A549 (cell line): ENCODE data around the gene MON2. TPM values are rescaled to one million over a fixed set of nuclear protein-coding genes. Genes with fewer than 3 reads are reported as not detected.
A peak's percentile ranks its signal among the peaks of the same experiment; 100 is the strongest.
"Not testable (repeated sequence)": the region's sequence is repeated elsewhere in the genome, so short reads cannot be mapped to it uniquely, and the experiment has no call there.

Source experiments
- ATAC-seq, 2 experiments: fragments of 200-7000 bp in 1 of 2; fragments of >200 bp in 1 of 2; cut with Nextera tagmentation in 1 of 2; cut with Tn5 transposase in 1 of 2; 3 replicates each; pipeline versions ENCODE4 v1.8.0 to v1.9.1; 2018 to 2020; ENCODE audit warnings: mild to moderate bottlenecking in 1 of 2, moderate library complexity in 1 of 2
- CTCF ChIA-PET: fragments of 300-600 bp; sonication (Branson Sonifier 250); formaldehyde crosslinking; extraction: SDS; loops from one replicate; lab custom pipeline; 2021; ENCODE audit warnings: antibody characterized with exemption, inconsistent platforms; lab: Yijun Ruan, JAX
- POLR2A ChIA-PET: fragments of 350-600 bp; formaldehyde crosslinking; extraction: SDS; loops from one replicate; lab custom pipeline; 2021; ENCODE audit warnings: antibody characterized with exemption, inconsistent platforms; lab: Yijun Ruan, JAX
- DNase-seq, 2 experiments: peaks; one replicate each; pipeline versions ENCODE4 v3.0.0 to v3.0.0-alpha.2; 2011 to 2016; ENCODE audit warnings: low read depth in 1 of 2, low spot score in 1 of 2
- FAIRE-seq: peaks from 2 replicates; lab custom pipeline; 2011; peaks lifted over from hg19 to GRCh38; lab: Jason Lieb, UNC
- H3K27ac ChIP-seq, 2 experiments: fragments of >200 bp; sonication (Bioruptor Twin); formaldehyde crosslinking; 3 replicates each; pipeline ENCODE4 v1.5.1; 2016 to 2017
- H3K4me1 ChIP-seq: fragments of >200 bp; sonication (Bioruptor Twin); formaldehyde crosslinking; 3 replicates; pipeline ENCODE4 v1.6.1; 2016
- H3K4me2 ChIP-seq: fragments of >200 bp; sonication (Bioruptor Twin); formaldehyde crosslinking; 3 replicates; pipeline ENCODE4 v1.6.1; 2016
- H3K4me3 ChIP-seq: fragments of >200 bp; sonication (Bioruptor Twin); formaldehyde crosslinking; 3 replicates; pipeline ENCODE4 v1.5.1; 2016
- H3K9me3 ChIP-seq: fragments of >200 bp; sonication (Bioruptor Twin); formaldehyde crosslinking; 3 replicates; pipeline ENCODE4 v1.6.1; 2016
- CBX8 ChIP-seq: fragments of 200-600 bp; sonication (generic); IDR thresholded peaks from 2 replicates; pipeline ENCODE4 v1.6.1; 2016
- ELK1 ChIP-seq: fragments of 150-350 bp; IDR thresholded peaks from 2 replicates; pipeline ENCODE4 v1.6.1; 2014; ENCODE audit warnings: low read depth, mild to moderate bottlenecking, low read length
- EP300 ChIP-seq, 2 experiments: fragments of >200 bp; sonication (Bioruptor Twin); formaldehyde crosslinking; IDR thresholded peaks; 2 replicates in 1 of 2; 3 replicates in 1 of 2; pipeline ENCODE4 v1.6.1; 2016 to 2017
- ESRRA ChIP-seq: fragments of 150-350 bp; IDR thresholded peaks from 2 replicates; pipeline ENCODE4 v1.6.1; 2014; ENCODE audit warnings: mild to moderate bottlenecking, low read length, borderline replicate concordance
- FOXS1 ChIP-seq: fragments of 250-450 bp; sonication (Bioruptor Pico); IDR thresholded peaks from 2 replicates; pipeline ENCODE4 v1.5.0; 2020; ENCODE audit warnings: mild to moderate bottlenecking, moderate library complexity
- HES2 ChIP-seq: fragments of >200 bp; sonication (Bioruptor Twin); formaldehyde crosslinking; IDR thresholded peaks from 2 replicates; pipeline ENCODE4 v1.6.1; 2016
- KDM1A ChIP-seq: fragments of 200-600 bp; sonication (generic); IDR thresholded peaks from 2 replicates; pipeline ENCODE4 v1.6.1; 2016; ENCODE audit warnings: low read depth, mild to moderate bottlenecking
- MAZ ChIP-seq: fragments of 150-350 bp; IDR thresholded peaks from 2 replicates; pipeline ENCODE4 v1.6.1; 2014; ENCODE audit warnings: antibody characterized with exemption, low read depth, low read length, borderline replicate concordance
- MYC ChIP-seq: IDR thresholded peaks from 2 replicates; pipeline ENCODE4 v1.6.1; 2012; ENCODE audit warnings: mild to moderate bottlenecking, inconsistent platforms, low read length, improper control_type of control experiment, borderline replicate concordance
- PHF8 ChIP-seq: fragments of 200-600 bp; sonication (generic); IDR thresholded peaks from 2 replicates; pipeline ENCODE4 v1.6.1; 2016; ENCODE audit warnings: low read depth, mild to moderate bottlenecking, antibody characterized with exemption, moderate library complexity, borderline replicate concordance
- RCOR1 ChIP-seq: fragments of 150-350 bp; IDR thresholded peaks from 2 replicates; pipeline ENCODE4 v1.6.1; 2014; ENCODE audit warnings: antibody characterized with exemption, low read length, low read depth
- RFX5 ChIP-seq: fragments of 450-650 bp; IDR thresholded peaks from 2 replicates; pipeline ENCODE4 v1.7.1; 2014; ENCODE audit warnings: antibody characterized with exemption, mild to moderate bottlenecking, moderate library complexity
- RNF2 ChIP-seq: fragments of 200-600 bp; sonication (generic); IDR thresholded peaks from 2 replicates; pipeline ENCODE4 v1.6.1; 2016; ENCODE audit warnings: low read depth, mild to moderate bottlenecking, antibody characterized with exemption, moderate library complexity, borderline replicate concordance
- SREBF2 ChIP-seq: fragments of 450-650 bp; IDR thresholded peaks from 2 replicates; pipeline ENCODE4 v1.6.1; 2014; ENCODE audit warnings: mild to moderate bottlenecking, moderate library complexity
- WGBS: methylation state at CpG from one replicate; pipeline ENCODE4 v1.1.6; 2017; ENCODE audit errors: missing lambda C conversion rate; 5-methylcytosine and 5-hydroxymethylcytosine counted together
- polyA plus RNA-seq, 4 experiments: library from polyadenylated mRNA; depleted of rRNA in 3 of 4; stranded (reverse); fragments of >200 nt; fragmentation: RNase III in 1 of 4; extraction: RNeasy Plus Mini Kit Qiagen cat#74134 plus additional on column Dnase treatment in 1 of 4; gene quantifications; 2 replicates in 3 of 4; 3 replicates in 1 of 4; pipeline ENCODE4 v1.2.3, GENCODE V29; 2011 to 2017
- TF ChIP-seq, protein P1 (sequence below): IDR thresholded peaks from 2 replicates; pipeline ENCODE4 v1.6.1; 2012
- TF ChIP-seq, protein P2 (sequence below): fragments of 450-650 bp; IDR thresholded peaks from 2 replicates; pipeline ENCODE4 v1.6.1; 2014; ENCODE audit warnings: antibody characterized with exemption

The MON2 gene
- polyA plus RNA-seq, 2 of the 4 experiments (the other 2 are of a cell fraction) = 17.1 to 27.7 TPM

- ATAC-seq (no peak), FAIRE-seq (peak; percentile 13), DNase-seq (no peak)
- TF ChIP-seq FOXS1 (CRISPR knock-in tag) = no peak
- no peak for TF ChIP-seq MAZ
- Histone ChIP-seq H3K27ac (no peak overlapping the region), H3K4me1 (no peaks in the 10 kb centered on the region), H3K4me3 (no peak overlapping the region), H3K9me3 (no peaks in the 10 kb centered on the region), H3K4me2 (no peak overlapping the region)
- POLR2A ChIA-PET = no interaction called here
- CTCF ChIA-PET = interaction anchor here (0.9 to 3.1 kb wide), 2 partner anchors 250 to 256 kb away, joined by 4 to 9 read pairs; no protein-coding TSS in a partner anchor
- WGBS = 98% methylated on average over 3 of the region's 3 CpGs
Measured at GRCh38 chr12:62543741-62544140, 77.1 kb downstream of the MON2 start.

GRCh38 chr12:62552906-62553556, 86.4 kb downstream of the MON2 start:
- no peak for TF ChIP-seq KDM1A
- TF ChIP-seq EP300 (IDR thresholded peaks at IDR 0.05) = no peak
- no peak for TF ChIP-seq RFX5
- TF ChIP-seq, protein P1, sequence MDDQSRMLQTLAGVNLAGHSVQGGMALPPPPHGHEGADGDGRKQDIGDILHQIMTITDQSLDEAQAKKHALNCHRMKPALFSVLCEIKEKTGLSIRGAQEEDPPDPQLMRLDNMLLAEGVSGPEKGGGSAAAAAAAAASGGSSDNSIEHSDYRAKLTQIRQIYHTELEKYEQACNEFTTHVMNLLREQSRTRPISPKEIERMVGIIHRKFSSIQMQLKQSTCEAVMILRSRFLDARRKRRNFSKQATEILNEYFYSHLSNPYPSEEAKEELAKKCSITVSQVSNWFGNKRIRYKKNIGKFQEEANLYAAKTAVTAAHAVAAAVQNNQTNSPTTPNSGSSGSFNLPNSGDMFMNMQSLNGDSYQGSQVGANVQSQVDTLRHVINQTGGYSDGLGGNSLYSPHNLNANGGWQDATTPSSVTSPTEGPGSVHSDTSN = no peak
- no peak for TF ChIP-seq CBX8
- no peak for TF ChIP-seq SREBF2
- TF ChIP-seq, protein P2, sequence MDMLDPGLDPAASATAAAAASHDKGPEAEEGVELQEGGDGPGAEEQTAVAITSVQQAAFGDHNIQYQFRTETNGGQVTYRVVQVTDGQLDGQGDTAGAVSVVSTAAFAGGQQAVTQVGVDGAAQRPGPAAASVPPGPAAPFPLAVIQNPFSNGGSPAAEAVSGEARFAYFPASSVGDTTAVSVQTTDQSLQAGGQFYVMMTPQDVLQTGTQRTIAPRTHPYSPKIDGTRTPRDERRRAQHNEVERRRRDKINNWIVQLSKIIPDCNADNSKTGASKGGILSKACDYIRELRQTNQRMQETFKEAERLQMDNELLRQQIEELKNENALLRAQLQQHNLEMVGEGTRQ = no peak
- TF ChIP-seq HES2 = no peak
- TF ChIP-seq RCOR1 = no peak
- TF ChIP-seq PHF8 = no peak
- Histone ChIP-seq H3K4me1 (peaks cover 9% of the 10 kb centered on the region; the same call in 2 of the 3 replicates), H3K4me3 (no peak overlapping the region), H3K4me2 (peak overlapping the region; percentile 12; the same call in 1 of the 3 replicates), H3K27ac (no peak overlapping the region), H3K9me3 (no peaks in the 10 kb centered on the region)
- POLR2A ChIA-PET = no interaction called here
- CTCF ChIA-PET = interaction anchor here (1.0 kb wide), 1 partner anchor 115 kb away, joined by 3 read pairs; no protein-coding TSS in a partner anchor
- WGBS = 67% methylated on average over 5 of the region's 5 CpGs
- FAIRE-seq (no peak), ATAC-seq (no peak), DNase-seq (no peak)

GRCh38 chr12:62559366-62559765, 92.7 kb downstream of the MON2 start:
- 100% methylated on average over 1 of the region's 1 CpG for WGBS
- H3K4me2 ChIP-seq, H3K4me1 ChIP-seq, H3K4me3 ChIP-seq, H3K27ac ChIP-seq, H3K9me3 ChIP-seq, POLR2A ChIA-PET, FAIRE-seq, ATAC-seq, DNase-seq: not testable (repeated sequence)
- CTCF ChIA-PET = interaction anchor here (0.9 to 2.1 kb wide), 3 partner anchors 44 to 240 kb away, joined by 3 to 7 read pairs (median 3); no protein-coding TSS in a partner anchor

DNA sequence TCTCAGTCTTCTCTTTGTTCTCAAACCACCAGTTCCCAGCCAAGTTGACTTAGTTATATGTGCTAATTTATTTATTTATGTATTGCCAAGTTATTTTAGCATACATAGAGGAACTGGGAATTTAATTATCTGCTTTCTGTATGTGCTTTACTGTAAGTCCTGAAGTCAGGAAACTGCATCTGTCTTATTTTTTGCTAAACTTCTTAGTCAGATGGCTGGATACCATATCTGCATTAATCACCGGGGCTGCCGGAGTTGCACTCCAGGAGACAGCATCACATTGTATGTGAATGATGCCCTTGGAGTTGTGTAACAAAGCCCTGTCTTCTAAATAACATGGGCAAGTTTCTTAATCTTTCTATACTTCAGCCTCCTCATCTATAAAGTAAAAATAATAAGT, 96.2 kb downstream of the MON2 start:
- TF ChIP-seq RNF2 (no peak), ELK1 (no peak), MYC (no peak), ESRRA (no peak)
- TF ChIP-seq, all 56 proteins: peak for 0
- FAIRE-seq = no peak
- ChIA-PET POLR2A (interaction anchor here (0.7 kb wide), 1 partner anchor 39 kb away, joined by 4 read pairs; no protein-coding TSS in a partner anchor), CTCF (interaction anchor here (1.2 to 2.2 kb wide), 2 partner anchors 19 to 250 kb away, joined by 3 to 8 read pairs; no protein-coding TSS in a partner anchor)
- H3K9me3 ChIP-seq = no peaks in the 10 kb centered on the region
- DNase-seq = no peak
- no peak for ATAC-seq
- H3K4me3 ChIP-seq = no peak overlapping the region
- no peak overlapping the region for H3K4me2 ChIP-seq
- H3K27ac ChIP-seq = no peak overlapping the region
- no peaks in the 10 kb centered on the region for H3K4me1 ChIP-seq
- 83% methylated on average over 2 of the region's 2 CpGs for WGBS
